NCI-H345 treated with DMSO at 0.1 percent for 48 hours (cell line): ENCODE results near the gene KHK.

Experiments
- DNase-seq: peaks from one replicate; lab custom pipeline; 2025; ENCODE audit not compliant: unreplicated experiment; lab: John Stamatoyannopoulos, UW

The KHK gene

DNA sequence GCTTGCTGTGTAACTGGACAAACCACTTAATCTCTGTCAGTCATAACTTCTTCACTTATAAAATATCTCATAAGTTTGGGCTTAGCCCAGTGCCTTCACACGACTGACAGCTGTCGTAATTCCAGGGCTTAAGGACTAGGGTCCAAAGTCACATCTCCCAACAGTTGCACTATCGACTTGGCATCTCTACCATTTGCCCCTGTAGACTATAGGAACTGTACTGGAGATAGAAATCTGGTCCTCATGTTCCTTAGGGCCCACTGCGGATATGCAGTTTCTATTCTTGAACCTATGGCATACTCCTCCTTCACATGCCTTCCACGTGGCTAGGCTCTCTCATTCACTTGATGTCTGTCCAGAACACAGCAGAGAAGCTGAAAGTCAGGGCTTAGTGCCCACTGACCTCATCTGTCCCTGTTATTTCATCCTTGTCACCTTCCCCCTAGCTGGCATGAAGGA is 39.7 kb downstream of the KHK start:
- no peak for DNase-seq

DNA sequence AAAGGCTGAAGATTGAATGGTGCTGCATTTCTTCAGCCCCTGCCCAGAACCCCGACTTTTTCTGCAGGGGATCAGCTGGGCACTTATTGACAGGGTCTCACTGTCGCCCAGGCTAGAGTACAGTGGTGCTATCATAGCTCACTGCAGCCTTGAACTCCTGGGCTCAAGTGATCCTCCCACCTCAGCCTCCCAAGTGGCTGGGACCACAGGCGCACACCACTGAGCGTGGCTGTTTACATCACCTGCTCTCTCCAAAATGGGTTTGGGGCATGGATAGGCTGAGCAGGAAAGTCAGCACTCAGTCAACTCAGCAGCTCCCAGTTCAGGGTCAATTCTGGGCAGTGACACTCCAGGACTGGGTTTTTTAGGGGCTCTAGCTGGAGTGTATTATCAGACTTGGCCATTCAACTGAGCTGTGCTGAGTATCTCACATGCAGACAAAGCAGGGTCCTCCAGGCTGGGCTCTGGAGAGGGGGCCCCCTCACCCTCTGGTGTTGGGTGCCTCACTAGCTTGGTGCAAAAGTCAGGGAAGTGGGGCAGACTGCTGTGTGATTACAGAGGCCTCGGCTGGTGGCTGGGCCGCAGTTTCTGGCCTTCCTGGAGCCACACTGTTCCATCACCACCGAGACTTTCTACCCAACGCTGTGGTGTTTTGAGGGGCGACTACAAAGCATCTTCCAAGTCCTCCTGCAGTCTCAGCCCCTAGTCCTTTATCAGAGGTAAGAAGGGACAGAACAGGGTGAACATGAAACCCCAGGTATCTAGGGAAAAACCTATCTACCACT is 41.5 kb downstream of the KHK start:
- DNase-seq: no peak

DNA sequence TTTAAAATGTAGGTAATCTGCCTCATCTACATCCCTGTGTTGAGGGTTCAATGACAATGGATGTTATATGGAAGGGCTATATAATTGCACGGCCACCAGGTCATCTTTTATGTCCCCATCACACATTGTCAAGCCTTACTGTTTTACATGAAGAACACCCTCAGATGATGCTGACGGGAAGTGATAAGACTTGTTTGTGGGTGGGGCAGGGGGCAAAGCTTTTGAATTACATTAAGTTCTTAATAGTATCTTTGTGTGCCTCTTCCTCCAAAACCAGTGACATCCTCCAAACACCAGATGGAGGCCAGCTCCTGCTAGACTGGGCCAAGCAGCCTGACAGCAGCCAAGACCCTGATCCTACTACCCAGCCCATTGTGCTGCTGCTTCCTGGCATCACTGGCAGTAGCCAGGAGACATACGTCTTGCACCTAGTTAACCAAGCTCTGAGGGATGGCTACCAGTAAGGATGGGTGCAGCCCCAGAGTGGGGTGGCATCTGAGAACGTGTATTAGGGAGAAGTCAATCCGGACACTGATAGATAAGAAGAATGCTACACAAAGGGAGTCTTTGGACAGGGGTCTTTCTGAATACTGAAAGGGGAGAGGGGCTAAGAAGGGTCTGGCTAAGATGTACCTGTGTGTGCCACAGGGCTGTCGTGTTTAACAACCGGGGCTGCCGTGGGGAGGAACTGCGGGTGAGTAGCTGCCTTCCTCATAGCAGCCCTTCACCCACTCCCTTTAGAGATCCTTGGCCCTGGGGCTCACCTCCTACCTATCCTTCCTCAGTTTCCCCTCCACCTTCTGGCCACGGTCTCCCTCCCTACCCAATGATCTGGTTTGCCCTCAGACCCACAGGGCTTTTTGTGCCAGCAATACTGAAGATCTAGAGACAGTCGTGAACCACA is 42.3 kb downstream of the KHK start:
- no peak for DNase-seq

DNA sequence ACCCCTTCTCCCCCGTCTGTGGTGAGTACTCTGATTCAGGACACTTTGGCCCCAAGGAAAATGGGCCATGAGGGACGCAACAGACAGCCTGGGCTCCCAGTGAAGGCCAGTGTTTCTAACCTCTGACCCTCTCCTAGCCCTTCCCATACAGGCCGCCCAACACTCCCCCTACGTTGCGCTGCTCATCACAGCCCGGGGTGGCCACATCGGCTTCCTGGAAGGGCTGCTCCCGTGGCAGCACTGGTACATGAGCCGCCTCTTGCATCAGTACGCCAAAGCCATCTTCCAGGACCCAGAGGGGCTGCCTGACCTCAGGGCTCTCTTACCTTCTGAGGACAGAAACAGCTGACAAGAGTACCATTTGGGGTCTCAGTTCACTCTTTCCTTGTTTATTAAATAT is 43.8 kb downstream of the KHK start:
- no peak for DNase-seq

- no peak for DNase-seq
Observed at GRCh38 chr2:27131429-27131828, 44.9 kb downstream of the KHK start.

- no peak for DNase-seq
Observed at GRCh38 chr2:27133195-27133875, 46.8 kb downstream of the KHK start.

GRCh38 chr2:27133905-27134780 is 47.6 kb downstream of the KHK start, which contains the start of gene PREB:
Gene PREB (minus strand): TSS chr2:27134636. CDS start chr2:27134421, 215 bp downstream.
- DNase-seq: peak; percentile 97

DNA sequence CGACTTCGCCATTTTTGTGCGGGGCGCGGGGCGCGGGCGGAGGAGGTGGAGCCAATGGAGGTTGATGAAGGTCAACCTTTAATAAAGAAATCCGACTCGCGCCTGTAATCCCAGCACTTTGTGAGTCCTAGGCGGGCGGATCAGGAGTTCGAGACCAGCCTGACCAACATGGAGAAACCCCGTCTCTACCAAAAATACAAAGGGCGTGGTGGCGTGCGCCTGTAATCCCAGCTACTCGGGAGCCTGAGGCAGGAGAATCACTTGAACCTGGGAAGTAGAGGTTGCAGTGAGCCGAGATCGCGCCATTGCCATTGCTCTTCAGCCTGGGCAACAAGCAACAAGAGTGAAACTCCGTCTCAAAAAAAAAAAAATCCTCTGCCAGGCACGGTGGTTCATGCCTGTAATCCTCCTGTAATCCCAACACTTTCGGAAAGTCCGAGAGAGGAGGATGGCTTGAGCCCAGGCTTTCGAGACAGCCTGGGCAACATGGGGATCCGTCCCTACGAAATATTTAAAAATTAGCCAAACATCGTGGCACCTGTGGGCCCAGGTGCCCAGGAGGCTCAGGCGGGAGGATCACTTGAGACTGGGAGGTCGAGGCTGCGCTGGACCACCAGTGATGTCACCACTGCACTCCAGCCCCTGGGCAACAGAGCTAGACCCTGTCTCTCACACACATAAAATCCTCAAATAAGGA is 48.4 kb downstream of the KHK start:
- no peak for DNase-seq

GRCh38 chr2:27135478-27135955 is 48.9 kb downstream of the KHK start:
- DNase-seq: no peak

- DNase-seq: no peak
Observed at GRCh38 chr2:27136751-27137150, 50.2 kb downstream of the KHK start.

DNA sequence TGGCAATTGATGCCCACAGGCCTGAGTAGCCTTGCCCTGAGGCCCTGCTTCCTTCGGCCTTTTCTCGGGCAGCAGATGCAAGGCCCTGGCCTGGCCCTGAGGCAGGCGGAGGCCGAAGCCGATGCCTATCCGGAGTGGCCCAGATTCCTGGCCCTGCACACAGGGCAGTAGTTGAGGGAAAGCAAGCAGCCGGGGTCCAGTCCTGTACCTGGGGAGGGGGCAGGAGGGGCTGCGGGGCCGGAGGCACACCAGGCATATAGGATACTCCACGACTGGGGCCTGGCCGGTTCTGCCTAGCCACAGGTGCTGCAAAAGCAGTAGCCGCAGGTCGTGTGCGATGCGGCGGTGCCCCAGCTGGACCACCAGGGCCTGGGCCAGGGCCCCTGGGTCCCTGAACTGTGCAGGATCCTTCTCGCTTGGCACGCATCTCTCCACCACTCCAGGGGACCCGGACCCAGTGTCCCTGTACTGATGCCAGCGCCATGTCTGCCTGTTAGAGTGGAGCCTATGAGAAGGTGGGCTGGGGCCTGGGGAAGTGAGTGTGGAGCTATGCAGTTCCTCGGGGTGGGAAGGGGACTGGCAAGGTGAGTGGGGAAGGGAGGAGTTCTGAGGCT is 50.9 kb downstream of the KHK start:
- DNase-seq: no peak

- no peak for DNase-seq
Observed at GRCh38 chr2:27138111-27138510, 51.5 kb downstream of the KHK start.

- no peak for DNase-seq
Observed at GRCh38 chr2:27139310-27139709, 52.7 kb downstream of the KHK start, which contains the start of gene PRR30. Gene PRR30 (minus strand): TSS chr2:27139410. CDS start chr2:27138329, 1,081 bp downstream.

GRCh38 chr2:27143285-27143684 is 56.7 kb downstream of the KHK start:
- no peak for DNase-seq

GRCh38 chr2:27145682-27146081 is 59.1 kb downstream of the KHK start:
- no peak for DNase-seq

- DNase-seq: no peak
Observed at GRCh38 chr2:27147935-27148334, 61.4 kb downstream of the KHK start.

DNA sequence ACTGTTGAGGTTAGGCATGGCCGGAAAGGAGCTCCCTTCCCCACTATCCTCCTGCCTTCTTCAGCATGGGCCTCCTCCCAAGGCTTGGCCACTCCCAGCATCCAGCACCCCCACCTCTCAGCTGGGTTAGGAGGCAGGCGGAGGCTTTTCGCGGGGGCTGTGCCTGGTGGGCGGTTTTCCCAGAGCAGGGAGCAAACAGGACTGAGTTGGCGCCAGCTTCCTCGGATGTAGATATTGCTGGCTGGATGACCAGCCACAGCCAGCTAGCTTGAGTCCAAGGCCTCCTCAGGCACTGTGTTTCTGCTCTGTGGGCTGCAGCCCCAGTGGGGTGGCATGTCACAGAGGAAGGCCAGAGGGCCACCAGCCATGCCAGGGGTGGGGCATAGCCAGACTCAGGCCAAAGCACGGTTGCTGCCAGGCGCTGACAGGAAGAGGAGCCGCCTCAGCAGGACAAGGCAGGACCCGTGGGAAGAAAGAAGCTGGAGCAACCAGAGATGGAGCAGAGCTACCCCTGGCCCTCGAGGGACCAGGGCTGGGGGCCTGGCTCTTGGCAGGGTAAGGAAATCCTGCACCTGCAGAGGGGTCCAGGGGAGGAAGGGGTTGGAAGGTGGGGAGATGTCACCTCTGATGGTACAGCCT is 62.3 kb downstream of the KHK start, which contains the start of gene TCF23:
Gene TCF23 (plus strand): TSS at position 204 of the 639 bp plus-strand sequence. CDS start 130 bp downstream, at position 334.
- no peak for DNase-seq

- no peak for DNase-seq
Observed at GRCh38 chr2:27149570-27150405, 63.2 kb downstream of the KHK start.
